Bronchial epithelial cell (primary cell): ENCODE results near the gene MRPL40. TPM values are rescaled to one million over a fixed set of nuclear protein-coding genes. Genes with fewer than 3 reads are reported as not detected.
A peak's percentile ranks its signal among the peaks of the same experiment; 100 is the strongest.

Experiments
- DNase-seq: peaks from one replicate; pipeline ENCODE4 v3.0.0-alpha.2; 2010; ENCODE audit warnings: low read depth
- FAIRE-seq: peaks from 2 replicates; lab custom pipeline; 2011; peaks lifted over from hg19 to GRCh38; lab: Jason Lieb, UNC
- H3K27me3 ChIP-seq: 2 replicates; pipeline ENCODE4 v1.5.1; 2011; ENCODE audit warnings: low read length; ENCODE audit not compliant: control insufficient read depth, insufficient read depth
- H3K36me3 ChIP-seq: 2 replicates; pipeline ENCODE4 v1.5.1; 2011; ENCODE audit warnings: low read length; ENCODE audit not compliant: control insufficient read depth, insufficient read depth
- H3K4me3 ChIP-seq: 2 replicates; pipeline ENCODE4 v1.5.1; 2011; ENCODE audit warnings: mild to moderate bottlenecking, low read depth, low read length, control low read depth
- total RNA-seq: library from RNA; depleted of rRNA; stranded (reverse); fragments of >200 nt; gene quantifications from 2 replicates; pipeline ENCODE4 v1.2.1, GENCODE V29; 2014
- TF ChIP-seq, protein P1 (sequence below): IDR thresholded peaks from 2 replicates; pipeline ENCODE4 v1.5.1; 2011; ENCODE audit warnings: mild to moderate bottlenecking, moderate library complexity, low read length, control low read depth, inconsistent platforms; ENCODE audit not compliant: insufficient read depth, severe bottlenecking

MRPL40 gene
- total RNA-seq, 1 donor from 2014 or later = 60.8 TPM

DNA sequence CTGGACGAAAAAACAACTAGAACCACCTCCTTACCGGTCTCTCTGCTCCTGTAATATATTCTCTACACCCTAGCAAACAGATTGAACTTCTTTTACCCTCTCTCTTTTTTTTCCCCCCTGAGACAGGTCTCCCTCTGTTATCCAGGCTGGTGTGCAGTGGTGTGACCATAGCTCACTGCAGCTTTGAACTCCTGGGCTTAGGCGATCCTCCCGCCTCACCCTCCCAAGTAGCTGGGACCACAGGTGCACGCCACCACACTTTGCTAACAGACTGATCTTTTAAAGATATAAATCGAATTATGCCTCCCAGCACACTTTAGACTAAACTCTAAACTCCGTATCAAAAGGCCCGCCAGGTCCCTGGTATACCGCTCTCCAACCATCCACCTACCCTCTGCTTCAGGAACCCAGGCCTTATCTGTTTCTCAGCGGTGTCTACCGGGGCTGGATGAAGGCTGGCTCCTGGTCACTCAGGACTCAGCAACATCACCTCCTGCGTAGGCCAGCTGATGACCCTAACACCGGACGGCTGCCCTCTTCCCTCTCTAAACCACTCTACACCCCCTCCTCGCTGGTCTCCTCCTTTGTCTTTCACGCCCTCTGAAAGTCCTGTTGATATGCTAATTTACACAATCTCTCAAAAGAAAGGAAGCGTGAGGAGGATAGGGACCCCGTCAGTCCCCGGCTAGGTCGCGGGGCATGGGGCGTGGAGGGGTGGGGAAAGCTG lies 14.4 kb downstream of the MRPL40 start:
- FAIRE-seq = peak; percentile 13

DNA sequence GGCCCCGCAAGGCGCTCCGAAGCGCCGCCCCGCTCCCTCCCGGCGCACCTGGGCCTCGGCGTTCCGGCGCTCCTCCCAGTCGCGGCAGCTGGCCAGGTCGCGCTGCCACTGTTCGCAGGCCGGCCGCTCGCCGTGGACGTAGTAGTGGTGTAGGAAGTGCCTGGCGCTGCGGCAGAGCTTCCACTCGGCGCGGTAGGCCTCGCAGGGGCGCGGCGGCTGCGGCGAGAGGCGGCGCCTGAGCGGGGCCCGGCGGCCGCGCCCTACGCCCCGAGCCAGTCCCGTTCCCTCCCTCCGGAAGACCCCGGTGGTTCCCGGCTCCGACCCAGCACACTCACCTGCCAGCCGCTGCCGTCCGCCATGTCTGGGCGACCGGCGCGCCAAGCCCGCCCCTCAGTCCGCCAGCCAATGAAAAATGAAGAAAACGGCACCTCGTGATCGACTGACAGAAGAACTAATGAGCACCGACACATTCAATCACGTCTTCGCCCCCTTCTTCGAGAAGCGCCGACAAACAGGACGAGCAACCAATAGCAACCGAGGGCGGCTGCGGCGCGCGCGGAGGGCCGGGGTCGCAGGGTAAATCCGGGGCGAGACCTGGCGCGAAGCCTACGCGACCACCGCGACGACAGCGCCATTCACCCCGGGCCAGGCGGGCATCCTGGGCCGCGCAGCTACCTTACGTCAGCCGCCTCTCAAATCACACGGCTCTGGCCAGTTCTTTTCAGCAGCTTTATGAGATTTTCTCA lies 15.2 kb downstream of the MRPL40 start, which contains the start of gene C22orf39:
TSS of gene C22orf39 (minus strand) at position 382 of the 746 bp plus-strand sequence. CDS start at position 359, 23 bp downstream.
- no peak for FAIRE-seq
- Histone ChIP-seq H3K4me3 (peak within 1 kb of the TSS; percentile 74), H3K27me3 (no peaks in the 10 kb centered on the region), H3K36me3 (peaks cover 9% of the 10 kb centered on the region)
- TF ChIP-seq, protein P1, sequence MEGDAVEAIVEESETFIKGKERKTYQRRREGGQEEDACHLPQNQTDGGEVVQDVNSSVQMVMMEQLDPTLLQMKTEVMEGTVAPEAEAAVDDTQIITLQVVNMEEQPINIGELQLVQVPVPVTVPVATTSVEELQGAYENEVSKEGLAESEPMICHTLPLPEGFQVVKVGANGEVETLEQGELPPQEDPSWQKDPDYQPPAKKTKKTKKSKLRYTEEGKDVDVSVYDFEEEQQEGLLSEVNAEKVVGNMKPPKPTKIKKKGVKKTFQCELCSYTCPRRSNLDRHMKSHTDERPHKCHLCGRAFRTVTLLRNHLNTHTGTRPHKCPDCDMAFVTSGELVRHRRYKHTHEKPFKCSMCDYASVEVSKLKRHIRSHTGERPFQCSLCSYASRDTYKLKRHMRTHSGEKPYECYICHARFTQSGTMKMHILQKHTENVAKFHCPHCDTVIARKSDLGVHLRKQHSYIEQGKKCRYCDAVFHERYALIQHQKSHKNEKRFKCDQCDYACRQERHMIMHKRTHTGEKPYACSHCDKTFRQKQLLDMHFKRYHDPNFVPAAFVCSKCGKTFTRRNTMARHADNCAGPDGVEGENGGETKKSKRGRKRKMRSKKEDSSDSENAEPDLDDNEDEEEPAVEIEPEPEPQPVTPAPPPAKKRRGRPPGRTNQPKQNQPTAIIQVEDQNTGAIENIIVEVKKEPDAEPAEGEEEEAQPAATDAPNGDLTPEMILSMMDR = no peak
- DNase-seq = peak; percentile 88

More for the DNA sequence above, 14.4 kb downstream of the MRPL40 start:
- H3K27me3 ChIP-seq = no peaks in the 10 kb centered on the region
- TF ChIP-seq, protein P1 = no peak
- H3K36me3 ChIP-seq = peaks cover 11% of the 10 kb centered on the region
- DNase-seq = no peak
- H3K4me3 ChIP-seq = peak overlapping the region; percentile 74

DNA sequence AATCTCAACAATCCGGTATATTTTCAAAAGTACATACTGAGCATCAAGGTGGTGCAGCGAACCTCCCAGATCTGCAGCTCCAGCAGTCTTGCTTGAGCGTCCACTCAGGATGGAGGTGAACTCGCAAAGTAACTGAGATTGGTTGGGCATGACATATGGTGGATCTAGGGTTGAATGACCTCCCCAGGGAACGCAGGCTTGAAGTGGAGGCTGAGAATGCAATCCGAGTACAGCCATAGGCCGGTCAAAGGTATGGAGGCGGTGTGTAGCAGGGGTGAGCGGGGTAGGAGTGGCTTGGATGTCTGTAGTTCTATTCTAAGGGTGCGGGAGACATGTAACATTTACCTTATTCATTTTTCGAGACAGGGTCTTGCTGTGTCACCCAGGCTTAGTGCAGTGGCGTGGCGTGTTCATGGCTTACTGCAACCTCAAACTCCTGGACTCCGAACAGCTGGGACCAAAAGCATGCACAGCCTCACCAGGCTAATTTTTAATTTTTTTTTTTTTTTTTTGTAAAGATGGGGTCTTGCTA lies 15.8 kb downstream of the MRPL40 start:
- H3K36me3 ChIP-seq = peaks cover 9% of the 10 kb centered on the region
- TF ChIP-seq, protein P1 = no peak
- no peaks in the 10 kb centered on the region for H3K27me3 ChIP-seq
- DNase-seq (peak; percentile 57), FAIRE-seq (no peak)
- H3K4me3 ChIP-seq = peak overlapping the region; percentile 74

DNA sequence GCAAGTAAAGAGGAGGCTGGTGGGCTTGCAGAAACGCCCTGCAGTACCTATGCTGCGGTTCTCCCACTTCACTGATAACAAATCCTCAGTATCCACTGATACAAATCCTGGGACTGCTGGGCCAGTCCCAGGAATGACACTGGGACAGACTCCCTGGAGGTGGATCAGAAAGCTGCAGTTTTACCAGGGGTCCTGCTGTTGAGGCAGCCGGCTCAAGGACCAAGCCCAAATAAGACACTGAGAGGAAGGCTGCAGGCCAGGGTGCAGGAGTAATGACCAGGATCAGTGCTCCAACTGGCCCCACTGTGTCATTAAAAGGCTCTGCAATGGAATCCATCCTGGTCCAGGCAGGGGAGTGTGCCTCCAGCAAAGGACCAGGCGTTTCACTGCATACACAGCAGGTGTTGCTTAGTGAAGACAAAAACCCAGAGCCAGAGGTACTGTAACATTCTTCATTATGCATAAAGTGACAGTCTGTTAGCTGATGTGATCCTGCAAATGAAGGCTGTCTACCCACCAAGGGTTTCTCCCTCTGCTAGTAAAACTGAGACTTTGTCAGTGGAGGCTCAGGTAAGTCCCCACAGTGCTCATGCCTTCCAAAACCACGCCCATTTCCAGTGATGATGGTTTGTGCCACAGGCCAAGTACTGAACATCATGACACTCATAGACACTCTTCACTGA lies 16.5 kb downstream of the MRPL40 start:
- no peak for FAIRE-seq
- peaks cover 12% of the 10 kb centered on the region for H3K36me3 ChIP-seq

DNA sequence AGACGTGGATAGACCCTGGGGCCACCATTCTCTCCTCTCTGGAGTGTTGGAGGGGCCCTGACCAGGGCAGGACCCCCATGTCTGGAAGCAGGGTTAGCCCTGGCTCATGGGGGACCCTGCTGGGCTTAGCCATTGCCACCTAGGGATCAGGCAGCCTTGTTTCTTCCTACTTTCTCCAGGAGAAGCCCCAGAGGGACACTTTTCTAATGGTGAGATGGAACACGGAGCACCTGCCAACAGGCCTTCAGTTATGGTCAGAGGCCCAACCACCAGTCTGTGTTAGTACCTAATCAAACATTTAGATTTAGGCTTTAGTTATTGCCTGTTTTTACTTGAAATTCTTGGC lies 17.1 kb downstream of the MRPL40 start:
- Histone ChIP-seq H3K36me3 (peaks cover 11% of the 10 kb centered on the region), H3K27me3 (no peaks in the 10 kb centered on the region), H3K4me3 (no peak overlapping the region)
- FAIRE-seq (no peak), DNase-seq (no peak)
- TF ChIP-seq, protein P1 = no peak

More for the DNA sequence above, 16.5 kb downstream of the MRPL40 start:
- TF ChIP-seq, protein P1 = no peak
- Histone ChIP-seq H3K4me3 (no peak overlapping the region), H3K27me3 (no peaks in the 10 kb centered on the region)
- no peak for DNase-seq
